ENCODE data around the gene HTR3E. TPM values are rescaled to one million over a fixed set of nuclear protein-coding genes. Genes with fewer than 3 reads are reported as not detected.
A peak's percentile ranks its signal among the peaks of the same experiment; 100 is the strongest.

HTR3E gene
- total and polyA plus RNA-seq, 12 donors, result not detected

DNA sequence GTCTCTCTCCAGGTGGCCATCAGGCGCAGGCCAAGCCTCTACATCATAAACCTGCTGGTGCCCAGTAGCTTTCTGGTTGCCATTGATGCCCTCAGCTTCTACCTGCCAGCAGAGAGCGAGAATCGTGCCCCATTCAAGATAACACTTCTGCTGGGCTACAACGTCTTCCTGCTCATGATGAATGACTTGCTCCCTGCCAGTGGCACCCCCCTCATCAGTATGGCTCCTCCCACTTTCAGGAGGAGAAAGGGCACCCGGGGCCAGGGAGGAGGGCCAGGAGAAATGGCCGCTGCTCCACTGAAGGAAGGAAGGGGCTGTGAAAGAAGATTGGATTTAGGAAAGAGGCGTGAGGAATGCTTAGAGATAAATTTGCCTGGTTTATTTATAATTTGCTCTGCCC is 37.4 kb upstream of the HTR3E start:
- Histone ChIP-seq H3K27ac (no peak overlapping the region), H3K4me3 (no peak overlapping the region), H3K36me3 (replicated peaks in 1 of 2) (no peaks in the 10 kb centered on the region), H3K4me1 (replicated peaks in 1 of 2) (no peaks in the 10 kb centered on the region), H3K27me3 (no peaks in the 10 kb centered on the region), H3K9me3 (replicated peaks in 1 of 3) (no peaks in the 10 kb centered on the region)
- DNase-seq, result no peak
- WGBS, 4 donors, result 51 to 63% (median 56%) methylated on average over 7 of the region's 7 CpGs
- TF ChIP-seq, protein P1, sequence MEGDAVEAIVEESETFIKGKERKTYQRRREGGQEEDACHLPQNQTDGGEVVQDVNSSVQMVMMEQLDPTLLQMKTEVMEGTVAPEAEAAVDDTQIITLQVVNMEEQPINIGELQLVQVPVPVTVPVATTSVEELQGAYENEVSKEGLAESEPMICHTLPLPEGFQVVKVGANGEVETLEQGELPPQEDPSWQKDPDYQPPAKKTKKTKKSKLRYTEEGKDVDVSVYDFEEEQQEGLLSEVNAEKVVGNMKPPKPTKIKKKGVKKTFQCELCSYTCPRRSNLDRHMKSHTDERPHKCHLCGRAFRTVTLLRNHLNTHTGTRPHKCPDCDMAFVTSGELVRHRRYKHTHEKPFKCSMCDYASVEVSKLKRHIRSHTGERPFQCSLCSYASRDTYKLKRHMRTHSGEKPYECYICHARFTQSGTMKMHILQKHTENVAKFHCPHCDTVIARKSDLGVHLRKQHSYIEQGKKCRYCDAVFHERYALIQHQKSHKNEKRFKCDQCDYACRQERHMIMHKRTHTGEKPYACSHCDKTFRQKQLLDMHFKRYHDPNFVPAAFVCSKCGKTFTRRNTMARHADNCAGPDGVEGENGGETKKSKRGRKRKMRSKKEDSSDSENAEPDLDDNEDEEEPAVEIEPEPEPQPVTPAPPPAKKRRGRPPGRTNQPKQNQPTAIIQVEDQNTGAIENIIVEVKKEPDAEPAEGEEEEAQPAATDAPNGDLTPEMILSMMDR (IDR thresholded peaks at IDR 0.05), result no peak
- no peak for TF ChIP-seq POLR2A (IDR thresholded peaks at IDR 0.05)
- intact Hi-C loops (cut with DNase I), result no loop called here

DNA sequence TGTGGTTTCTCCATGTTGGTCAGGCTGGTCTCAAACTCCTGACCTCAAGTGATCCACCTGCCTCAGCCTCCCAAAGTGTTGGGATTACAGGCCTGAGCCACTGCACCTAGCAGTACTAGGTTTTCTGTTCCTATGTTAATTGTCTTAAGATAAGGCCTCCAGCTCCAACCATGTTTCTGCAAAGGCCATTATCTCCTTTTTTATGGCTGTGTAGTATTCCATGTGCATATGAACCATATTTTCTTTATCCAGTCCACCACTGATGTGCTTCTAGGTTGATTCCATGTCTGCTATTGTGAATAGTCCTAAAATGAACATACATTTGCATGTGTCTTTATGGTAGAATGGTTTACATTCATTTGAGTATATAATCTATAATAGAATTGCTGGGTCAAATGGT is 34.2 kb upstream of the HTR3E start:
- no peaks in the 10 kb centered on the region for H3K4me1 ChIP-seq (replicated peaks in 1 of 2)
- no peaks in the 10 kb centered on the region for H3K9me3 ChIP-seq (replicated peaks in 1 of 3)
- H3K27me3 ChIP-seq, result no peaks in the 10 kb centered on the region
- H3K4me3 ChIP-seq, result no peak overlapping the region
- H3K36me3 ChIP-seq (replicated peaks in 1 of 2), result no peaks in the 10 kb centered on the region
- TF ChIP-seq, protein P1 (IDR thresholded peaks at IDR 0.05), result no peak
- no peak for TF ChIP-seq POLR2A (IDR thresholded peaks at IDR 0.05)
- intact Hi-C loops (cut with DNase I), result no loop called here
- DNase-seq, result no peak
- H3K27ac ChIP-seq, result no peak overlapping the region

- no peak overlapping the region for H3K27ac ChIP-seq
- H3K27me3 ChIP-seq, result no peaks in the 10 kb centered on the region
- H3K4me1 ChIP-seq (replicated peaks in 1 of 2), result no peaks in the 10 kb centered on the region
- no peak for DNase-seq
- no peak overlapping the region for H3K4me3 ChIP-seq
- no peaks in the 10 kb centered on the region for H3K9me3 ChIP-seq (replicated peaks in 1 of 3)
- 69 to 78% (median 74%) methylated on average over 2 of the region's 2 CpGs for WGBS, 4 donors
- intact Hi-C loops (cut with DNase I), result no loop called here
- TF ChIP-seq POLR2A (IDR thresholded peaks at IDR 0.05), result no peak
- TF ChIP-seq, protein P1 (IDR thresholded peaks at IDR 0.05), result no peak
- H3K36me3 ChIP-seq (replicated peaks in 1 of 2), result no peaks in the 10 kb centered on the region
These were observed 30.7 kb upstream of the HTR3E start for GRCh38 chr3:184066211-184066610.

- intact Hi-C loops (cut with DNase I), result no loop called here
- peak in 1 of 7 donors; percentile 13 for DNase-seq
- no peaks in the 10 kb centered on the region for H3K36me3 ChIP-seq (replicated peaks in 1 of 2)
- H3K9me3 ChIP-seq (replicated peaks in 1 of 3), result no peaks in the 10 kb centered on the region
- H3K4me1 ChIP-seq (replicated peaks in 1 of 2), result no peaks in the 10 kb centered on the region
- H3K27ac ChIP-seq, result no peak overlapping the region
- H3K4me3 ChIP-seq, result no peak overlapping the region
- H3K27me3 ChIP-seq, result no peaks in the 10 kb centered on the region
- 68 to 75% (median 72%) methylated on average over 6 of the region's 6 CpGs for WGBS, 4 donors
- TF ChIP-seq, protein P1 (IDR thresholded peaks at IDR 0.05), result no peak
- no peak for TF ChIP-seq POLR2A (IDR thresholded peaks at IDR 0.05)
These were observed 29.2 kb upstream of the HTR3E start for GRCh38 chr3:184067573-184068055.

Data from adrenal gland (tissue), 12 donors.